Measurements from ENCODE around the gene HS3ST6. TPM values are rescaled to one million over a fixed set of nuclear protein-coding genes. Genes with fewer than 3 reads are reported as not detected.

The HS3ST6 gene
- total and polyA plus RNA-seq, 9 of the 15 experiments (the other 6 are each of a cell fraction or from before 2014, with no cell fraction given), result not detected

- TF ChIP-seq EP300 (IDR thresholded peaks at IDR 0.05; ENCODE audit: low read length) (no peak), CTCFL (IDR thresholded peaks at IDR 0.05; ENCODE audit: borderline replicate concordance, insufficient read depth, low read depth, low read length, poor library complexity, severe bottlenecking) (no peak), ZBTB12 (CRISPR knock-in tag; IDR thresholded peaks at IDR 0.05) (no peak), REST (IDR thresholded peaks at IDR 0.05; ENCODE audit: borderline replicate concordance) (peak; percentile 45; the same call in 1 of the 2 replicates), REST (CRISPR knock-in tag; IDR thresholded peaks at IDR 0.05; ENCODE audit: low read depth) (no peak), PPARD (CRISPR knock-in tag; IDR thresholded peaks at IDR 0.05) (no peak), HNRNPUL1 (IDR thresholded peaks at IDR 0.05; ENCODE audit: low read length) (no peak), ZZZ3 (IDR thresholded peaks at IDR 0.05) (no peak), FUS (optimal IDR thresholded peaks at IDR 0.05; ENCODE audit: low read depth, low read length) (no peak), CEBPG (CRISPR knock-in tag; IDR thresholded peaks at IDR 0.05) (no peak), CEBPG (tag; conservative IDR thresholded peaks at IDR 0.05 in 1 of 2, IDR thresholded peaks at IDR 0.05 in 1 of 2) (no peak)
Observed at GRCh38 chr16:1863681-1864460, 54.3 kb downstream of the HS3ST6 start (continued).
